Measurements from ENCODE around the gene ZNRF4. TPM values are rescaled to one million over a fixed set of nuclear protein-coding genes. Genes with fewer than 3 reads are reported as not detected.

The ZNRF4 gene
- total and polyA plus RNA-seq, 2 of the 8 experiments (the other 6 are each of a cell fraction or from before 2014, with no cell fraction given): not detected

DNA sequence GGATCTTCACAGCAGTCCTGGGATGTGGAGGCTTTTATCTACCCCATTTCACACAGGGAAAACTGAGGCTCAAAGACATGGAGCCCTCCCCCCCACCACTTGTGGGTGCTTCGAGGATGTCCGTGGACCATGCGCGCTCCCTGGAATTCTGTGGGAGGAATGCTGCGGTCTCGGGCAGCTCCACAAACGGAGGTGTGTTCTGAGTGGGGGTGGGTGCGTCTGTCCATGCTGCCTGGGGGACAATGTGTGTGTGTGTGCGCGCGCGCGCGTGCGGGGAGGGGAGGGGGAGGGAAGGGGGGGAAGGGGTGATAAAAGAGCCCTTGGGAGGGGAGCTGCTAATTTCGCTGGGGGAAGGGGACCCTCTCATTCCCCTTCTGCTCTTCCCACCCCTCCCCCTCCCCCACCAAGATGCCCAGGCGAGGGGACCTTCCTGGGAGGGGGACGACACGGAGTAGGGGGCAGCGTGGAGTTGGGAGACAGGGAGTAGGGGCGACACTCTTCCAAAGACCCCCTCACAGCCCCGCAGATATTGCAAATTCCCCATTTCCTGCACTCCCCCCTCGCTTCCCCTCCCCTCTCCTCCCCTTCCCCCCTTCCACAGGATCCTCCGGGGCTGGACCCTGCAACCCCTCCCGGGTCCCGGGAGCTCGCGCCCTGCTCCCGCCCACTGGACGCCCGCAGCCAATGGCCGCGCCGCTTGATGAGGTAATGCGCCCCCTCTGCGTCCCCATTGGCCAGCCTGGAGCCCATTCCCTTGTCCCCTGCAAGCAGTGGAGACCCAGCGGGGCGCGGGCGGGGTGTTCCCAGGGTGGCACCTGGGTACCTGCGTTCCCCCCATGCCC is 18.9 kb upstream of the ZNRF4 start:
- Histone ChIP-seq H2AK5ac (ENCODE audit: low read depth, low read length) (no peak overlapping the region), H4K20me1 (replicated peaks in 1 of 2; ENCODE audit: control insufficient read depth in 1 of 2, insufficient read depth in 2 of 2, low read length in 2 of 2) (no peaks in the 10 kb centered on the region), H3K79me2 (ENCODE audit: control insufficient read depth in 1 of 2, insufficient read depth in 2 of 2, low read length in 2 of 2) (no peaks in the 10 kb centered on the region), H3K23me2 (ENCODE audit: low read depth, low read length) (peaks cover 5% of the 10 kb centered on the region; the same call in 1 of the 2 replicates), H2BK15ac (ENCODE audit: low read length) (no peak overlapping the region), H3K36me3 (ENCODE audit: control insufficient read depth in 2 of 4, insufficient read depth in 4 of 4, low read length in 3 of 4) (no peaks in the 10 kb centered on the region), H3K4me1 (replicated peaks in 1 of 4; ENCODE audit: control insufficient read depth in 3 of 4, insufficient read depth in 4 of 4, low read length in 3 of 4) (peaks cover 0 to 6% (median 4%) of the 10 kb centered on the region in 4 experiments; a peak in 5 of 7 replicates), H3K9me3 (ENCODE audit: insufficient read depth in 2 of 2, low read depth in 1 of 2, low read length in 1 of 2) (no peaks in the 10 kb centered on the region), H3K4me2 (ENCODE audit: insufficient read depth in 1 of 2, low read depth in 2 of 2, low read length in 2 of 2) (peak overlapping the region; percentile 81 to 92), H3K4ac (replicated peaks; ENCODE audit: insufficient read length, low read depth, low read length) (peak overlapping the region; percentile 90), H3K56ac (replicated peaks; ENCODE audit: insufficient read length, low read depth, low read length) (no peak overlapping the region), H3K27ac (ENCODE audit: low read depth, low read length) (no peak overlapping the region), H3K18ac (ENCODE audit: extremely low read depth, low read length) (peak overlapping the region; percentile 51; the same call in 1 of the 2 replicates), H2BK12ac (ENCODE audit: low read depth, low read length) (peak overlapping the region; percentile 43; the same call in 1 of the 2 replicates), H3K9ac (replicated peaks in 1 of 4; ENCODE audit: extremely low read depth in 1 of 4, low read depth in 3 of 4, low read length in 3 of 4) (peak overlapping the region in 3 of 4 experiments; percentile 20 to 63 (median 36); a peak in 4 of 7 replicates), H3K27me3 (replicated peaks in 1 of 4; ENCODE audit: control insufficient read depth in 3 of 4, extremely low read depth in 1 of 4, insufficient read depth in 3 of 4, low read length in 3 of 4) (peaks cover 0 to 5% (median 0%) of the 10 kb centered on the region in 4 experiments; a peak in 1 of 7 replicates), H2BK120ac (replicated peaks; ENCODE audit: low read depth, low read length) (no peak overlapping the region), H2BK20ac (ENCODE audit: low read length) (no peak overlapping the region), H3K14ac (ENCODE audit: insufficient read length) (no peak overlapping the region), H4K8ac (ENCODE audit: extremely low read depth, insufficient read depth, low read length) (peak overlapping the region; percentile 87), H3K4me3 (ENCODE audit: extremely low read depth in 1 of 4, insufficient read depth in 2 of 4, low read depth in 3 of 4, low read length in 4 of 4) (peak overlapping the region; percentile 69 to 78 (median 73)), H2AFZ (ENCODE audit: low read length) (peak overlapping the region; percentile 73; the same call in 1 of the 2 replicates), H3K79me1 (ENCODE audit: low read depth, low read length) (no peaks in the 10 kb centered on the region), H2BK5ac (ENCODE audit: low read depth, low read length) (0 out of 2 replicates have a peak overlapping the region, but pooled peaks have one; percentile 30), H4K91ac (replicated peaks; ENCODE audit: insufficient read length, low read length) (peak overlapping the region; percentile 95), H3K23ac (ENCODE audit: insufficient read length) (no peak overlapping the region), H4K5ac (ENCODE audit: insufficient read length, low read depth, low read length) (peak overlapping the region; percentile 44)
- peak; percentile 68 to 96 for DNase-seq (ENCODE audit: low read depth in 1 of 2, low spot score in 2 of 2)
- WGBS, 2 experiments (ENCODE audit: extremely low coverage in 1 of 2, insufficient coverage in 1 of 2, insufficient read length in 1 of 2, insufficient replicate concordance in 2 of 2, low coverage in 1 of 2, low lambda C conversion rate in 2 of 2, missing lambda C conversion rate in 1 of 2): 17% methylated on average over 10 of the region's 41 CpGs; no CpG with 5 or more reads in 1 of the 2 experiments
- ChIA-PET POLR2A (ENCODE audit: partially characterized antibody) (interaction anchor here (0.6 kb wide), 2 partner anchors 19 to 27 kb away, joined by 3 read pairs; no protein-coding TSS in a partner anchor), CTCF (ENCODE audit: partially characterized antibody) (no interaction called here)
- no peak for FAIRE-seq
- TF ChIP-seq TEAD4 (IDR thresholded peaks at IDR 0.05; ENCODE audit: low read depth, low read length): no peak
- TF ChIP-seq, protein P1, sequence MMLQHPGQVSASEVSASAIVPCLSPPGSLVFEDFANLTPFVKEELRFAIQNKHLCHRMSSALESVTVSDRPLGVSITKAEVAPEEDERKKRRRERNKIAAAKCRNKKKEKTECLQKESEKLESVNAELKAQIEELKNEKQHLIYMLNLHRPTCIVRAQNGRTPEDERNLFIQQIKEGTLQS (IDR thresholded peaks at IDR 0.05; ENCODE audit: insufficient read depth, low read depth, low read length): no peak
- no peak for TF ChIP-seq MAFK (IDR thresholded peaks at IDR 0.05; ENCODE audit: low read depth, low read length)
- TF ChIP-seq NRF1 (IDR thresholded peaks at IDR 0.05; ENCODE audit: low read depth, low read length): no peak
- TF ChIP-seq CTCF (IDR thresholded peaks at IDR 0.05; ENCODE audit: control extremely low read depth in 1 of 3, insufficient read depth in 1 of 3, low read depth in 1 of 3, low read length in 3 of 3): no peak
- TF ChIP-seq JUND (IDR thresholded peaks at IDR 0.05; ENCODE audit: low read length): peak; percentile 78
- no peak for TF ChIP-seq CBX5 (IDR thresholded peaks at IDR 0.05; ENCODE audit: low read depth, low read length)
- peak; percentile 60; the same call in 1 of the 2 replicates for TF ChIP-seq SP2 (IDR thresholded peaks at IDR 0.05; ENCODE audit: low read length)
